Spleen (tissue), 7 donors: ENCODE measurements around the gene TSPAN9.

Experiments
- POLR2AphosphoS5 ChIP-seq, 3 donors: sonication (generic); formaldehyde crosslinking; IDR thresholded peaks; one replicate each; pipeline ENCODE4 v1.5.1; 2017; ENCODE audit warnings: antibody characterized with exemption in 3 of 3
- TF ChIP-seq, protein P1 (sequence below), 11 experiments: fragments of 200-600 bp in 7 of 11; fragments of 450-650 bp in 4 of 11; sonication (generic) in 4 of 11; IDR thresholded peaks in 8 of 11; conservative IDR thresholded peaks in 3 of 11; 1 replicate in 7 of 11; 2 replicates in 4 of 11; pipeline versions ENCODE4 v1.4.0 to v1.8.0; 2016 to 2021; ENCODE audit warnings: antibody characterized with exemption in 11 of 11, inconsistent platforms in 4 of 11, mild to moderate bottlenecking in 1 of 11
- donor health status: DM: no; HTN: no; CAD: no; lungs with moderate emphysema.
- donor health status: DM: no; HTN: no; CAD: no.
- donor health status: DM: no; HTN: no; CAD: no.

DNA sequence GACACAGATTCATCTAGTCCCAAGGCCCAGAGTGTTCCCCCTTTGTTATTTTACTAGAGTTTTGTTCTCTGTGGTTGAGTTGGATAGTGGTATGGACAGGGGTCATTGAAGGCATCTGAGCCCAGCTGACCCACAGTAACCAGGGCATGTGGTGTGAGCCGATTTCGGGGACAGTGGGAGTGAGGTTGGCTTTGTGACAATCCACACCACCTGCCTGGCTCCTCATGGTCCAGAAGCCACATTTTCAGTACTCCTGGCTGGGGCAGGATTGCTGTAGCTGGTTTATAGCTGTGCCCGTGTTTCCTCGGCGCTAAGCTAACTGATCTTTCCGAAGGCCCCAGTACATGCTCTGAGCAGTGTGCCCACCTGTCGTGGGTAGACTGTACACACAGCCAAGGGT is 116.0 kb downstream of the TSPAN9 start:
- TF ChIP-seq, protein P1, sequence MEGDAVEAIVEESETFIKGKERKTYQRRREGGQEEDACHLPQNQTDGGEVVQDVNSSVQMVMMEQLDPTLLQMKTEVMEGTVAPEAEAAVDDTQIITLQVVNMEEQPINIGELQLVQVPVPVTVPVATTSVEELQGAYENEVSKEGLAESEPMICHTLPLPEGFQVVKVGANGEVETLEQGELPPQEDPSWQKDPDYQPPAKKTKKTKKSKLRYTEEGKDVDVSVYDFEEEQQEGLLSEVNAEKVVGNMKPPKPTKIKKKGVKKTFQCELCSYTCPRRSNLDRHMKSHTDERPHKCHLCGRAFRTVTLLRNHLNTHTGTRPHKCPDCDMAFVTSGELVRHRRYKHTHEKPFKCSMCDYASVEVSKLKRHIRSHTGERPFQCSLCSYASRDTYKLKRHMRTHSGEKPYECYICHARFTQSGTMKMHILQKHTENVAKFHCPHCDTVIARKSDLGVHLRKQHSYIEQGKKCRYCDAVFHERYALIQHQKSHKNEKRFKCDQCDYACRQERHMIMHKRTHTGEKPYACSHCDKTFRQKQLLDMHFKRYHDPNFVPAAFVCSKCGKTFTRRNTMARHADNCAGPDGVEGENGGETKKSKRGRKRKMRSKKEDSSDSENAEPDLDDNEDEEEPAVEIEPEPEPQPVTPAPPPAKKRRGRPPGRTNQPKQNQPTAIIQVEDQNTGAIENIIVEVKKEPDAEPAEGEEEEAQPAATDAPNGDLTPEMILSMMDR (IDR thresholded peaks at IDR 0.05 in 8 of 11, conservative IDR thresholded peaks at IDR 0.05 in 3 of 11), result no peak
- no peak for TF ChIP-seq POLR2AphosphoS5 (IDR thresholded peaks at IDR 0.05)
